ENCODE results near the gene TUBD1.
"Not testable (repeated sequence)": the region's sequence is repeated elsewhere in the genome, so short reads cannot be mapped to it uniquely, and the experiment has no call there.

TUBD1 gene

DNA sequence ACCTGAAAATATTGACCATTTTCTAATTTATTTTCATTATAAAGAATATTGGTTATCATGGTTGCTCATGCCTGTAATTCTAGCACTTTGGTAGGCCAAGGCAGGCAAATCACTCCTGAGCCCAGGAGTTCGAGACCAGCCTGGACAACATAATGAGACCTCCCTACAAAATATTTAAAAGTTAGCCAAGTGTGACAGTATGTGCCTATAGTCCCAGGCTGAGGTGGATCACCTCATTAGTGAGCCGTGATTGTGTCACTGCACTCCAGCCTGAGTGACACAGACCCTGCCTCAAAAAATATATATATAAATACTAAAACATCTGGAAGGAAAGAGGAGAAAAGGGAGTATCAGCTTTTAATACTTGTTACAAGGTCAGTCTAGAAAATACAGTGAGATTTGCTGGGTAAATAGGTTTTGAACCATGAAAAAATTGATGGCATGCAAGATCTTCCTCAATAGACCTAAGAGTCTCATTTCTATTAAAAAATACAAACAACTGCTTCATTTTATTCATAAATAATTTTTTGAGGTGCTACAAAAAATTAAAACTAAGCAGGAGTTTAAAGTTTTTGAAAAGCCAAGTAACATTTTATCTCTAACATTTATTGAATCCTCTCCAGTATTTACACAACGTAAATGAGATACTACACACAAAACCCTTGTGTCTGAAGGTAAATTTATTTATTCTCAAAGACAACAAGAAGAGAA, 47.7 kb downstream of the TUBD1 start:
- no peak for DNase-seq (ENCODE audit: low spot score)

DNA sequence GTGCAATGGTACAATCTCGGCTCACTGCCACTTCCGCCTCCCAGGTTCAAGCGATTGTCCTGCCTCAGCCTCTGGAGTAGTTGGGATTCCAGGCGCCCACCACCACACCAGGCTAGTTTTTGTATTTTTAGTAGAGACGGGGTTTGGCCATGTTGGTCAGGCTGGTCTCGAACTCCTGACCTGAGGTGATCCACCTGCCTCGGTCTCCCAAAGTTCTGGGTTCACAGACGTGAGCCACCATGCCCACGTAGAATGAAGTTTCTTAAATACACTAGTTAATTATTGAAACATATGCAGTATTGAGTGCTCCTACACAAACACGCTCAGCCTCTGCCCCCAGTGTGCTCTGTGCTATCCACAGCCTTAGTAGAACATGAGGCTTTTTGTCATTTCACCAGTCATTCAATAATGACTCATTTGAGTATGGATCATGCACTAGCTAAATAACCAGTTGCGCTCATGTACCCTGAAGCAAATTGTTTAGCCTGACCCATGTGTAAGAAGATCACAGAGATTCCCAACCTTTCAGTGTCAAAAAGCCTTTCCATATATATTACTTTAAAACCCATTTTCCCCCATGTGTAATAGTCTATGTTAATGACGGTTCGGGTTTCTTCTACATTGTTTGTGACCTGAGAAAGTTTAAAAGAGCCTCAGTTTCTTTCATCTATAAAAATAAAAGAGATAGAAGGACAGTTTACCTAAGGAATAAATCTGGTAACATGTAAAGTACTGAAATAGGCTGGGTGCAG, 49.7 kb downstream of the TUBD1 start:
- no peak for DNase-seq (ENCODE audit: low spot score)

DNA sequence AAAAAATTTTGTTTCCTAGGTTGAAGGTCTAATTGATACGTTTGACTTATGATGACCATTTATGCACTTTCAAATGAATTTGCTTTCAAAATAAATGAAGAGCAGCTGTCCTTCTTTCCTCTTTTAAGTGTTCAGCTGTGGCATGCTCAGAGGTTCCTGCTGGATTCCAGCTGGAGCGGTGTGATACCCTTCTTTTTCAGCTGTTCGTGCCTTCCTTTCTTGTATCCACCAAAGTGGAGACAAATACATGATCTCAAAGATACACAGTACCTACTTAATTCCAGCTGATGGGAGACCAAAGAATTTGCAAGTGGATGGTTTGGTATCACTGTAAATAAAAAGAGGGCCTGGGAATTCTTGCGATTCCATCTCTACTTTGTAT, 50.9 kb downstream of the TUBD1 start:
- DNase-seq (ENCODE audit: low spot score) = not testable (repeated sequence)

DNA sequence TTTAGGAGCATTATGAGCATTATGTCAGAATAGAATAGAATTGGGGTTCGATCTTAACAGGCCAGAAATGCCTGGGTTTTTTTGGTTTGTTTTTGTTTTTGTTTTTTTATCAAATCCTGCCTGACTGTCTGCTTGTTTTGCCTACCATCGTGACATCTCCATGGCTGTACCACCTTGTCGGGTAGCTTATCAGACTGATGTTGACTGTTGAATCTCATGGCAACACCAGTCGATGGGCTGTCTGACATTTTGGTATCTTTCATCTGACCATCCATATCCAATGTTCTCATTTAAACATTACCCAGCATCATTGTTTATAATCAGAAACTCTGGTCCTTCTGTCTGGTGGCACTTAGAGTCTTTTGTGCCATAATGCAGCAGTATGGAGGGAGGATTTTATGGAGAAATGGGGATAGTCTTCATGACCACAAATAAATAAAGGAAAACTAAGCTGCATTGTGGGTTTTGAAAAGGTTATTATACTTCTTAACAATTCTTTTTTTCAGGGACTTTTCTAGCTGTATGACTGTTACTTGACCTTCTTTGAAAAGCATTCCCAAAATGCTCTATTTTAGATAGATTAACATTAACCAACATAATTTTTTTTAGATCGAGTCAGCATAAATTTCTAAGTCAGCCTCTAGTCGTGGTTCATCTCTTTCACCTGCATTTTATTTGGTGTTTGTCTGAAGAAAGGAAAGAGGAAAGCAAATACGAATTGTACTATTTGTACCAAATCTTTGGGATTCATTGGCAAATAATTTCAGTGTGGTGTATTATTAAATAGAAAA, 51.5 kb downstream of the TUBD1 start:
- DNase-seq (ENCODE audit: low spot score) = not testable (repeated sequence)

DNA sequence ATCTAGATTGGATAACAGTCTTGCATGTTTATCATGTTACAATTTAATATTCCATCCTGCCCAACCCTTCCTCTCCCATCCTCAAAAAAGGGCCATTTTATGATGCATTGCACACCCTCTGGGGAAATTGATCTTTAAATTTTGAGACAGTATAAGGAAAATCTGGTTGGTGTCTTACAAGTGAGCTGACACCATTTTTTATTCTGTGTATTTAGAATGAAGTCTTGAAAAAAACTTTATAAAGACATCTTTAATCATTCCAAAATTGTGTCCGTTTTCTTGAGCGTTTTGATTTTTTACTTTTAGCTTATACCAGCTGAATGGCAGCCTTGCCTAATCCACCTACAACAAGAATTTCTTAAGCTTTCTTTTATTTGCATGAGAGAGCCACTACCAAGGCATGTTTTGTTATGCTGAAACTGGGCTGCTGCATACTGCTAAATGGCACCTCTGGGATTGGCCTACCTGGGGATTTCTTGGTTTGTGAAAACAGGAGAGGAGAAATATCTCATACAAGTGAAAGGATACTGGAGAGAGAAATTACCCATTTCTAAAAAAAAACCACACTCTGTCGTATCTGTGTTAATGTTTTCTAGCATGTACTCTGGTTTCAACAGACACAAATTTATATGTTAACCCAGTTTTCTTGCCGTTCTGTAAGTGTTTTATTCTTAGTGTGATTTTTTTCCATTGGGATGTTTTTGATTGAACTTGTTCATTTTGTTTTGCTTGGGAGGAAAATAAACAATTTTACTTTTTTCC, 52.2 kb downstream of the TUBD1 start:
- no peak for DNase-seq (ENCODE audit: low spot score)

DNA sequence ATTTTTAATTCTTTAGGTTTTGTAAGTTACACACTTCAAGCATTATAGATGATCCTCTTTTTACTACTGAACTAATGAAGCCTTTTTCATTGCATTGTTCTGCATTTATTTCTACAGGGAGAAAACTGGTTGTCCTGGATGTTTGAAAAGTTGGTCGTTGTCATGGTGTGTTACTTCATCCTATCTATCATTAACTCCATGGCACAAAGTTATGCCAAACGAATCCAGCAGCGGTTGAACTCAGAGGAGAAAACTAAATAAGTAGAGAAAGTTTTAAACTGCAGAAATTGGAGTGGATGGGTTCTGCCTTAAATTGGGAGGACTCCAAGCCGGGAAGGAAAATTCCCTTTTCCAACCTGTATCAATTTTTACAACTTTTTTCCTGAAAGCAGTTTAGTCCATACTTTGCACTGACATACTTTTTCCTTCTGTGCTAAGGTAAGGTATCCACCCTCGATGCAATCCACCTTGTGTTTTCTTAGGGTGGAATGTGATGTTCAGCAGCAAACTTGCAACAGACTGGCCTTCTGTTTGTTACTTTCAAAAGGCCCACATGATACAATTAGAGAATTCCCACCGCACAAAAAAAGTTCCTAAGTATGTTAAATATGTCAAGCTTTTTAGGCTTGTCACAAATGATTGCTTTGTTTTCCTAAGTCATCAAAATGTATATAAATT, 53.0 kb downstream of the TUBD1 start:
- DNase-seq (ENCODE audit: low spot score) = no peak

DNA sequence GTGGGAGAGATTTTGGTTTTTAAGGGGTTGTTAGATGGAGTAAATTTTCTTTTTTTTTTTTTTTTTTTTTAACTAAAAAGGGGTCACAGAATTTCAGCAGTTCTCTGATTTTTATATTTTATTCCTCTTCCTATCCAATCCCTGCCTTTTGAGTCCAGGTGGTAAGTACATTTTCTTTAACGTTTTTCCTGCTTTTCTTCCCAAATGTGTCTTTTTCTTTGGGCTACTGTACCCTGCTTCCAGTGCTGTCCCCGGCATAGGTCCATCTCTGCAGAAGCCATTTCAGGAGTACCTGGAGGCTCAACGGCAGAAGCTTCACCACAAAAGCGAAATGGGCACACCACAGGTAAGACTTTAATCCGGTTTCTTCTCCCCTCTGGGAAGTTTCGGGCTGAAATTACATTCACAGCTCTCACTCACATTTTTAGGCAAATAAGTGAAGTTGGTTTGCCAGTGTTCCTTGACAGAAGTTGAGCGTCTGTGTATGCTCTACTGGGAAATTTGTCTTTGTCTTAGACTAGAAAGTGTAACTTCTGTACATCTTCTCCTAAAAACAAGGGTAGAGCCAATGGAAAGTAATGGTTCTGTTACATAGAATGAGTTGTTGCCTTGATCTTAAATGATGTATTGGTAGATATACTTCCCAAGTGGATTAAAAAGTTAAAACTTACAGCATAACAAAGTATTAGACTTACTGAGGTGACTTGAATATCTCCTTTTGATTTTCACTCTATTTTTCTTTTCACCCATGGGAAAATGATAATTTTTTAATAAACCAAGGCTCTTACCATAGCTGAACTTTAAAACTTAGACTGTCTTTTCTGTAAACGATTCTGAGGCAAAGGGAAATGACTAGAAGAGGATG, 54.5 kb downstream of the TUBD1 start:
- DNase-seq (ENCODE audit: low spot score) = no peak

DNA sequence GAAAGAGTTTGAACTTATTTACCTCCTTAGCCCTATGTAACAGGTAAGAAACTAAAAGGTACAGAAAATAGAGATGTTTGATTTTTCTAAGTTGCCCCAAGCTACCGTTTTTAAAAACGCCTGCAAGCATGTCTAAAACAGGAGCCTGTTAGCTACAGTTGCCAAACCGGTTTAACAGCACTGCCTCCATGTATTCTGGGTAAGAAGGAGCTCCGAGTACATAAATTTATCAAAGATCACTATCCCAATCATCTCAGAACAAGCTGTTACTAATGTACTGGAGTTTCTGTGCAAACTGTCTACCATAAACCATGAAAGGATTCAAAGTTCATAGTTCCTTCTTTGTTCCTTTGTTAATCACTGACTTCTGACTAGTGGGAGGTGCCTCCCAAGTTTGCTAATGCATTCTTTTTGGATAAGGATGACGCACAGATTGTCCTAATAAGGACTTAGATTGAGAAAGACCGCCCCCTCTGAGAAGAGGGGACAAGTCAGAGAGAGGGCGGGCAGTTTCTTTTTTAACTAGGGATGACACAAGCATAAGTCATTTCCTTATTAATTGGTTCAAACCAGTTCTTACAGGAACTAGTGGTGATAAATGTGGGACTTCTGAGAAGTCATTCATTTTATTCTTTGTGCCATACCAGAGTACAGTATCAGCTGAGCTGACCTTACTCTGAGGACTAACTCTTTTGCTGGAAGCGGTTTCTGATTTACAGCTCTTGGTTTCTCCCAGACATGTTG, 55.3 kb downstream of the TUBD1 start:
- peak; percentile 76 for DNase-seq (ENCODE audit: low spot score)

DNA sequence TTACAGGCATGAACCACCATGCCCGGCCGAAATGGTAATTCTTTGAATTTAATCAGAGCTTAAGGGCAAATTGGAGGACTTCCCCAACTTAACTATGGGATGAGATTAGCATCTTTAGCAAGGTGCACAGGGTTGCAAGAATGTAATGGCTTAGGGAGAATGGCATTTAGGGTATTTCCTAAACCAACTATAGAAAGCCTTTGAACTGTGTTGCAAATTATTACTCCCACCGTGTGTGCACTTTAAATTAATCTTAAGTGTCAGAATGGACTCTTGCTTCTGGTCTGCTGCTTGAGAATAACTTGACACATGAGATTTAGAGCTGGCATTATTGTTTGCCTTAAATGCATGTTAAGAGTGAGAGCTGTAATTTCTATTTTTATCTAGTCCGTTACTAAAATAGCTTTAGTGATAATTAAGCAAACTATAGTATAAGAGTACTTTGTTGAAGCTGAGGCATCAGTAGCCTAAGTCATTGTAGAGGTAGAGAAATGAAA, 59.8 kb downstream of the TUBD1 start:
- no peak for DNase-seq (ENCODE audit: low spot score)

DNA sequence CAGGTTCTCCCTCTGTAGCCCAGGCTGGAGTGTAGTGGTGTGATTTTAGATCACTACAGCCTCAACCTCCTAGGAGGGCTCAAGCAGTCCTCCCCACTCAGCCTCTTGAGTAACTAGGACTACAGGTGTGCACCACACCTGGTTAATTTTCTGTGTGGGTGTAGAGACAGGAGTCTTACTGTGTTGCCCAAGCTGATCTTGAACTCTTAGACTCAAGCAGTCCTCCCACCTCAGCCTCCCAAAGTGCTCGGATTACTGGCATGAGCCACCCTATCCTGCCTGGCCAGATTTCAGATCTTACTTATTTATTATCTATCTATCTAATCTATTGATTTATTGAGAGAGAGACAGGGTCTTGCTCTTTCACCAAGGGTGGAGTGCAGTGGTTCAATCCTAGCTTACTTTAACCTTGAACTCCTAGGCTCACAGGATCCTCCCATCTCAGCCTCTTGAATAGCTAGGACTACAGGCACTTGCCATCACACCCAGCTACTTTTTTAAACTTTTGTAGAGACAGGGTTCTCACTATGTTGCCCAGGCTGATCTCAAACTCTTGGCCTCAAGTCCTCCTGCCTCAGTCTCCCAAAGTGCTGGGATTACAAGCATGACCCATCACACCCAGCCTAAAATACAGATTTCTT, 61.8 kb downstream of the TUBD1 start:
- DNase-seq (ENCODE audit: low spot score) = no peak

DNA sequence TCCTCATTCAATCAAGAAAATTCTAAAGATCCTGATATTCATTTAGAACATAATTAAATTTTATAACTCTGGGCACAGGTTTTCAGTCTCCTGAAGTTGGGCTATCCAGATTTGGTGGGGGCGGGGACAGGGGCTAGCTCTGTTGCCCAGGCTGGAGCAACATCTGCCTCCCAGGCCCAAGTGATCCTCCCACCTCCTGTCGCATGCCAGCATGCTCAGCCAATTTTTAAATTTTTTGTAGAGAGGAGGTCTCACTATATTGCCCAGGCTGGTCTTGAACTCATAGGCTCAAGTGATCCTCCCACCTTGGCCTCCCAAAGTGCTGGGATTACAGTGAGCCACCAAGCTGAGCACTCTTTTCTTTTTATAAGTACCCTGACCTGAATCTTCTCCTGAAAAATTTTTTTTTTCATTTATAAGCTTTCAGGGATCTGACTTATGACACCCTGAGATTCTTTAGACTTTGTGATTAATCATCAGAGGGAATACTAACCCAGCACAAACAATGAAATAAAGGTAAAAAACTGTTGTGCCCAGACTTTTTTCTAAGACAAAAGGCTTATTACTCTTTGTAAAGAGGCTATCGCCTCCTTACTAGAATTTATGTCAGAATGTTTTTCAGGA, 62.6 kb downstream of the TUBD1 start:
- DNase-seq (ENCODE audit: low spot score) = no peak

DNA sequence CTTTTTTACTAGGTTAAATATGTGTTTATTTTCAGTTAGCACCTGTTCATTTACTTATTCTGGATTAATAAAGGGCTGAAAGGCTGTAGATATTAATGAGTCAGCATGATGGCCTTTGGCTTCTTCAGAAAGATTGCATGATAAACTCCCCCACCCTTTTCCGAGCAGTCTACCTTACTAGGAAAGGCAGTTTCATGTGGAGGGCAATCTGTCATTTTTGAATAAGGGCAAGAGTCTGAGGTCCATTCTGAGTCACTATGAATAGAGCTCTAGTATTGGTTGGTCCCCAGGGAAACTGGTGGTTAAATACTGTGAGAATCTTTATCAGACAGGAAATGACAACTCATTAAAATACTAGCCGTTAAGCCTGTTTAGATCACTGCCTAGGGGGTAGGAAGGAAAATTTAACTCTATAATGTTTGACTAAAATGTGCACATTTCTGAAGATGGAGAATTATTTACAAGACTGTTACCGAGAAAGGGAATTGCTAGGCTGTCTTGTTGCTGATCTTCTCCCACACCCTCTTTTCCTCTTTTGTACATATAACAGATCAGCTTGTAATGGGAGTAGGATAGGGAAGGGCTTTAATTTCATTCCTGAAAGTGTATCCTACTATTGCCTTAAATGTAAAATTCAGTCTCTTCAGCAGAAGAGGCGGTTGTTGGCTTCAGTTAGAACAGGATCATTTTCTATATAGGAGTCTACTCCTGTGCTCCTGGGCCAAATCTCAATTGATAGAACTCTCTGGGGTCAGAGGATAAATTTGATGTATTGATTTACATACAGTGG, 63.3 kb downstream of the TUBD1 start:
- no peak for DNase-seq (ENCODE audit: low spot score)

DNA sequence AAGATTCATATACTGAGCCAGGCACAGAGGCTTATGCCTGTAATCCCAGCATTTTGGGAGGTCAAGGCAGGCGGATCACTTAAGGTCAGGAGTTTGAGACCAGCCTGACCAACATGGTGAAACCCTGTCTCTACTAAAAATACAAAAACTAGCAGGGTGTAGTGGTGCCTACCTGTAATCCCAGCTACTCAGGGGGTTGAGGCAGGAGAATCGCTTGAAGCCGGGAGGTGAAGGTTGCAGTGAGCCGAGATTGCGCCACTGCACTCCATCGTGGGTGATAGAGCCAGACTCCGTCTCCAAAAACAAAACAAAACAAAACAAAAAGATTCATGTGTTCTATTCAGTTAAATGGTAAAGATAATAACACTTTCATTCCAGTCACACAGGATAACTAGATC, 63.9 kb downstream of the TUBD1 start:
- DNase-seq (ENCODE audit: low spot score) = not testable (repeated sequence)

DNA sequence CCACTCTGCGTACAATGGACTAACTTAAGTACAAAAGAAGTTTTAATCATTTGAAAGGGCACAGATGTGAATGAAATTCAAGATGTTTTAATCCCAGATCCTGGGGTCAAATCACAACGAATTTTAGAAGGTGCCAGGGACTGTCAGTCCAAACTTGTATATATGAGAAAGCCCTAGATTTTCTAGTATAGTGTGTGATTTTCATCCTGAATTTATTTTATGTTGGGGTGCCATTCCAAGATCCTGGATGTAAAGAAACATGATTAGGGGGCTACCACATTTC, 64.3 kb downstream of the TUBD1 start:
- DNase-seq (ENCODE audit: low spot score) = no peak

DNA sequence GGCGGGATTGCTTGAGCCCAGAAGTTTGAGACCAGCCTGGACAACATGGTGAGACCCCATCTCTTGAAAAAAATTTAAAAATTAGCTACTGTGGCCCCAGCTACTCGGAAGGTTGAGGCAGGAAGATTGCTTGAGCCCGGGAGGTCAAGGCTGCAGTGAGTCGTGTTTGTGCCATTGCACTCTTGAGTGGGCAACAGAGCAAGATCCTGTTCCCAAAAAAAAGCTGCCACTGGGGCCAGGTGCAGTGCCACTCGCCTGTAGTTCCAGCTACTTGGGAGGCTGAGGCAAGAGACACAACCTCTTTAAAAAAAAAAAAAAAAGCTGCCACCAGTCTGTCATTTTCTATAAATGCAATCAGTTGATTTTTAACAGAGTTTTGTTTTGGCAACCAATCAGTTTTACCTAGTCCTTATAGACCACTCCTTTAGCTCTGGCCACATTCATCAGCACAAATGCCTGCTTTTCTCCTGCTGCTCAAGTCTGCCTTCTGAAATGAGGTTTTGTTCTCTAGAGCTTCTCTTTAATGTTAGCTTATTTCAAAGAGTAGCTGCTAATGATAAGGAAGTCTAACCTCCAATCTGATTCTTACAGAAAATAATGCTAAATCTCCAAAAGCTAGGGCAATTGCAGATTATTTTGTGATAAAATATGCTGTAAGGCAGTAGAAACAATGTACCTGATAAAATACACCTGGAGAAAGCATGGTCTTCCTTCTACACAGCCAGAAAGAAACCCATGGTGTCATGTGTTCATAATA, 64.8 kb downstream of the TUBD1 start:
- DNase-seq (ENCODE audit: low spot score) = no peak

DNA sequence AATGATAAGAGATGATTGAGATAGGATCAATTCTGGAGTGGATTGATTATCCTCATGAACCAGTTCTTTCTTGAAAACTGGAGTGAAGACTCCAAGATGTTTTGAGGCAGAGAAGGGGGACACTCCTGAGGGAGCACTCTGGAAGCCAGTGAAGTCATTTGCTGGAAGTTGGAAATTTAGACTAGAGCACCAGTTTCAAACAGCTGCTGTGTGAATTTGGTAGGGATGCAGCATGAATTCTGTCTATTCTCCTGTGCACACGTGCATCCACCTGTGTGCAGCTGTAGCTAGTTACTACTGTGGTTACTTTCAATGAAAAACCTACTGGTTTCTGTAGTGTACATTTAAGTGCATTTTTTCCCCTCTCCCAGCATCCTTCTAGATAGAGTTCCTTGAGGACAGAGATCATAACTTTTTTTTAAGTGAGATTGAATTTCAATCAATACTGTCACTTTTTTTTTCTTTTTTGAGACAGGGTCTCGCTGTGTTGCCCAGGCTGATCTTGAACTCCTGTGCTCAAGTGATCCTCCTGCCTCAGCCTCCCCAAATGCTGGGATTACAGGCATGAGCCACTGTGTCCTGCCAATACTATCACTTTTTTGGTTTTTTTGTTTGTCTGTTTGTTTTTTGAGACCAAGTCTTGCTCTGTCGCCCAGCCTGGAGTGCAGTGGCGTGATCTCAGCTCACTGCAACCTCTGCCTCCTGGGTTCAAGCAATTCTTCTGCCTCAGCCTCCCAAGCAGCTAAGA, 65.9 kb downstream of the TUBD1 start:
- DNase-seq (ENCODE audit: low spot score) = no peak
